ENCODE results near the gene DMD.
"Not testable (repeated sequence)": the region's sequence is repeated elsewhere in the genome, so short reads cannot be mapped to it uniquely, and the experiment has no call there.

Gene DMD

GRCh38 chrX:31377821-31378220 is 1833.5 kb downstream of the DMD start:
- not testable (repeated sequence) for DNase-seq

- no peak for DNase-seq
Observed at GRCh38 chrX:31376408-31377022, 1834.8 kb downstream of the DMD start.

GRCh38 chrX:31374786-31375185 is 1836.6 kb downstream of the DMD start:
- DNase-seq = no peak

GRCh38 chrX:31371956-31372355 is 1839.4 kb downstream of the DMD start:
- DNase-seq = no peak

GRCh38 chrX:31367816-31368215 is 1843.5 kb downstream of the DMD start:
- no peak for DNase-seq

- DNase-seq = no peak
Observed at GRCh38 chrX:31366041-31366440, 1845.3 kb downstream of the DMD start.

GRCh38 chrX:31356275-31357212 is 1854.8 kb downstream of the DMD start:
- no peak for DNase-seq

GRCh38 chrX:31355206-31355955 is 1856.0 kb downstream of the DMD start:
- no peak for DNase-seq

GRCh38 chrX:31353095-31353494 is 1858.3 kb downstream of the DMD start:
- DNase-seq = no peak

GRCh38 chrX:31350808-31351074 is 1860.6 kb downstream of the DMD start:
- DNase-seq = no peak

GRCh38 chrX:31349515-31349914 is 1861.8 kb downstream of the DMD start:
- no peak for DNase-seq

GRCh38 chrX:31340587-31340986 is 1870.8 kb downstream of the DMD start:
- DNase-seq = no peak

GRCh38 chrX:31338991-31339350 is 1872.4 kb downstream of the DMD start:
- no peak for DNase-seq

GRCh38 chrX:31337332-31337731 is 1874.0 kb downstream of the DMD start:
- no peak for DNase-seq

GRCh38 chrX:31336419-31336818 is 1874.9 kb downstream of the DMD start:
- DNase-seq = no peak

GRCh38 chrX:31334997-31335396 is 1876.4 kb downstream of the DMD start:
- DNase-seq = no peak

- no peak for DNase-seq
Observed at GRCh38 chrX:31333165-31333831, 1878.1 kb downstream of the DMD start.

- DNase-seq = no peak
Observed at GRCh38 chrX:31331928-31332327, 1879.4 kb downstream of the DMD start.

GRCh38 chrX:31331015-31331414 is 1880.3 kb downstream of the DMD start:
- DNase-seq = no peak

GRCh38 chrX:31329298-31329697 is 1882.1 kb downstream of the DMD start:
- no peak for DNase-seq

- DNase-seq = no peak
Observed at GRCh38 chrX:31323658-31324057, 1887.7 kb downstream of the DMD start.

GRCh38 chrX:31320740-31321139 is 1890.6 kb downstream of the DMD start:
- no peak for DNase-seq

- DNase-seq = no peak
Observed at GRCh38 chrX:31319586-31319985, 1891.8 kb downstream of the DMD start.
